K562 (cell line): ENCODE data around the gene RASSF6.

Experiments used
- EP300 ChIP-seq: IDR thresholded peaks from 2 replicates; pipeline ENCODE4 v1.6.1; 2012; ENCODE audit warnings: low read length, improper control_type of control experiment
- TAF1 ChIP-seq: IDR thresholded peaks from 2 replicates; pipeline ENCODE4 v1.6.1; 2011; ENCODE audit warnings: mild to moderate bottlenecking, low read length, moderate library complexity; ENCODE audit not compliant: insufficient read depth, control insufficient read depth, severe bottlenecking; ENCODE audit errors: extremely low read depth

GRCh38 chr4:73664470-73664869, 44.2 kb upstream of the RASSF6 start:
- no peak for TF ChIP-seq EP300
- no peak for TF ChIP-seq TAF1
